ENCODE measurements around the gene PPM1L. TPM values are rescaled to one million over a fixed set of nuclear protein-coding genes. Genes with fewer than 3 reads are reported as not detected.

PPM1L gene
- polyA plus RNA-seq, 1 donor (not counting 4 experiments of a cell fraction or from before 2014, with no cell fraction given): 0.58 TPM

DNA sequence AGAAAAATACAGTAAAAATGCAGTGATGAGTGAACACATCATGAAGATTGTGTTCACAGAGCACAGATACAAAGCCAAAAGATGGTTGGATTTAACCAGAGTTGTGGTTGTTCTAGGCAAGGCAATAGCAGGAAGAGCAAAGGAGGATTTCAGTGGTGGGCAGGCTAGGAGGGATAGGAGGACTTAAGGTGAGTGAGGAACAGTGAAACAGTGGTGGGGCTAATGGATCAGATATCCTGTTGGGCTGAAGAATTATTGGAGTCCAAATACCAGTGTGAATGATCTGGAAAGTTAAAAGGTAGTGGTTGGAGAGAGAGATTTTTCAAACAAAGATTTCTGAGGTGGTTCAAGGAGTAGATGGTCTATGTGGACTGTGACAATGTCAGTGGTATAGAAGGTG lies 240.8 kb downstream of the PPM1L start:
- Histone ChIP-seq H3K9ac (ENCODE audit: control insufficient read depth, extremely low read depth, insufficient read depth, low read length) (no peak overlapping the region), H3K36me3 (ENCODE audit: control insufficient read depth in 2 of 2, extremely low read depth in 1 of 2, insufficient read depth in 2 of 2, low read length in 2 of 2) (no peaks in the 10 kb centered on the region), H3K9me3 (ENCODE audit: control insufficient read depth, low read depth, low read length) (no peaks in the 10 kb centered on the region), H3K27ac (ENCODE audit: control insufficient read depth, insufficient read depth, low read length) (no peak overlapping the region), H2AFZ (ENCODE audit: control insufficient read depth, low read length) (no peak overlapping the region), H4K20me1 (ENCODE audit: control insufficient read depth, extremely low read depth, insufficient read depth, low read length) (no peaks in the 10 kb centered on the region), H3K4me1 (ENCODE audit: control insufficient read depth, extremely low read depth, insufficient read depth, low read length) (no peaks in the 10 kb centered on the region), H3K79me2 (ENCODE audit: control insufficient read depth, insufficient read depth, low read length) (no peaks in the 10 kb centered on the region), H3K27me3 (ENCODE audit: control insufficient read depth, extremely low read depth, insufficient read depth, low read length) (no peaks in the 10 kb centered on the region), H3K4me3 (ENCODE audit: control insufficient read depth in 2 of 3, extremely low read depth in 1 of 3, insufficient read depth in 2 of 3, low read depth in 1 of 3, low read length in 3 of 3) (no peak overlapping the region), H3K4me2 (ENCODE audit: control insufficient read depth, extremely low read depth, insufficient read depth, low read depth, low read length) (no peak overlapping the region), H3K9me1 (ENCODE audit: control insufficient read depth, extremely low read depth, insufficient read depth, low read length) (no peaks in the 10 kb centered on the region)
- dilution Hi-C loops (cut with MboI; ENCODE audit: extremely low pct_ligation_motif_present, low sequenced_read_pairs): no loop called here
- no peak for DNase-seq (ENCODE audit: low read depth, low spot score)
- FAIRE-seq: no peak
- TF ChIP-seq EZH2 (IDR thresholded peaks at IDR 0.05; ENCODE audit: low read length): no peak
- TF ChIP-seq, protein P1, sequence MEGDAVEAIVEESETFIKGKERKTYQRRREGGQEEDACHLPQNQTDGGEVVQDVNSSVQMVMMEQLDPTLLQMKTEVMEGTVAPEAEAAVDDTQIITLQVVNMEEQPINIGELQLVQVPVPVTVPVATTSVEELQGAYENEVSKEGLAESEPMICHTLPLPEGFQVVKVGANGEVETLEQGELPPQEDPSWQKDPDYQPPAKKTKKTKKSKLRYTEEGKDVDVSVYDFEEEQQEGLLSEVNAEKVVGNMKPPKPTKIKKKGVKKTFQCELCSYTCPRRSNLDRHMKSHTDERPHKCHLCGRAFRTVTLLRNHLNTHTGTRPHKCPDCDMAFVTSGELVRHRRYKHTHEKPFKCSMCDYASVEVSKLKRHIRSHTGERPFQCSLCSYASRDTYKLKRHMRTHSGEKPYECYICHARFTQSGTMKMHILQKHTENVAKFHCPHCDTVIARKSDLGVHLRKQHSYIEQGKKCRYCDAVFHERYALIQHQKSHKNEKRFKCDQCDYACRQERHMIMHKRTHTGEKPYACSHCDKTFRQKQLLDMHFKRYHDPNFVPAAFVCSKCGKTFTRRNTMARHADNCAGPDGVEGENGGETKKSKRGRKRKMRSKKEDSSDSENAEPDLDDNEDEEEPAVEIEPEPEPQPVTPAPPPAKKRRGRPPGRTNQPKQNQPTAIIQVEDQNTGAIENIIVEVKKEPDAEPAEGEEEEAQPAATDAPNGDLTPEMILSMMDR (optimal IDR thresholded peaks at IDR 0.05 in 1 of 3, IDR thresholded peaks at IDR 0.05 in 1 of 3, conservative IDR thresholded peaks at IDR 0.05 in 1 of 3; ENCODE audit: extremely low read depth in 1 of 3, insufficient read depth in 2 of 3, low read length in 3 of 3): no peak

DNA sequence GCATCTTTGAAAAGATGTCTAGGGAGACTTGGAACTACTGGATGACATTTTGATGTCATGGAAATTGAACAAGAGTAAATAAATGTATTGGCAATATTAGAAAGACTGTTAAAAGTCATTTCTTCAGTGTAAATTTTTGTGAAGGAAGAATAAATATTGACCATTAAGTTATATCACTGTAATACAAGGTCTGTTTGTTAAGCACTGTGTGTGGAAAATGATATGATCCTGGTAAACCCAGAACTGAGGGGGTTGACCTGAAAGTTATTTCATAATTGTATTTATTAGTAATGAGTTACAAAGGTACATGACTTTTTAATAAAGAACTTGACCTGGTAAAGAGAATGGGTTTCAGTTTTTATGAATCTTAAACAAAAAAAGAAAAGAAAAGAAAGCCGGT lies 242.6 kb downstream of the PPM1L start:
- no peak overlapping the region for H3K9ac ChIP-seq (ENCODE audit: control insufficient read depth, extremely low read depth, insufficient read depth, low read length)
- no peak for FAIRE-seq
- no peaks in the 10 kb centered on the region for H3K27me3 ChIP-seq (ENCODE audit: control insufficient read depth, extremely low read depth, insufficient read depth, low read length)
- no peaks in the 10 kb centered on the region for H3K36me3 ChIP-seq (ENCODE audit: control insufficient read depth in 2 of 2, extremely low read depth in 1 of 2, insufficient read depth in 2 of 2, low read length in 2 of 2)
- H3K79me2 ChIP-seq (ENCODE audit: control insufficient read depth, insufficient read depth, low read length): no peaks in the 10 kb centered on the region
- H3K9me1 ChIP-seq (ENCODE audit: control insufficient read depth, extremely low read depth, insufficient read depth, low read length): no peaks in the 10 kb centered on the region
- H4K20me1 ChIP-seq (ENCODE audit: control insufficient read depth, extremely low read depth, insufficient read depth, low read length): no peaks in the 10 kb centered on the region
- TF ChIP-seq, protein P1 (optimal IDR thresholded peaks at IDR 0.05 in 1 of 3, IDR thresholded peaks at IDR 0.05 in 1 of 3, conservative IDR thresholded peaks at IDR 0.05 in 1 of 3; ENCODE audit: extremely low read depth in 1 of 3, insufficient read depth in 2 of 3, low read length in 3 of 3): no peak
- no peak overlapping the region for H2AFZ ChIP-seq (ENCODE audit: control insufficient read depth, low read length)
- no peak overlapping the region for H3K4me2 ChIP-seq (ENCODE audit: control insufficient read depth, extremely low read depth, insufficient read depth, low read depth, low read length)
- no peak overlapping the region for H3K4me3 ChIP-seq (ENCODE audit: control insufficient read depth in 2 of 3, extremely low read depth in 1 of 3, insufficient read depth in 2 of 3, low read depth in 1 of 3, low read length in 3 of 3)
- H3K9me3 ChIP-seq (ENCODE audit: control insufficient read depth, low read depth, low read length): no peaks in the 10 kb centered on the region
- dilution Hi-C loops (cut with MboI; ENCODE audit: extremely low pct_ligation_motif_present, low sequenced_read_pairs): no loop called here
- no peak for DNase-seq (ENCODE audit: low read depth, low spot score)
- no peak overlapping the region for H3K27ac ChIP-seq (ENCODE audit: control insufficient read depth, insufficient read depth, low read length)
- no peaks in the 10 kb centered on the region for H3K4me1 ChIP-seq (ENCODE audit: control insufficient read depth, extremely low read depth, insufficient read depth, low read length)

Measured in keratinocyte (primary cell).